AG04450 (cell line): ENCODE measurements around the gene MARCHF3. TPM values are rescaled to one million over a fixed set of nuclear protein-coding genes. Genes with fewer than 3 reads are reported as not detected.
"Not testable (repeated sequence)": the region's sequence is repeated elsewhere in the genome, so short reads cannot be mapped to it uniquely, and the experiment has no call there.

ENCODE experiments used
- CTCF ChIA-PET: fragments of 300-600, 350-600 bp; formaldehyde crosslinking; extraction: SDS; loops from one replicate; lab custom pipeline; 2022; ENCODE audit warnings: antibody characterized with exemption, inconsistent platforms; lab: Charles Lee
- POLR2A ChIA-PET: fragments of 350-600 bp; formaldehyde crosslinking; extraction: SDS; loops from one replicate; lab custom pipeline; 2021; ENCODE audit warnings: antibody characterized with exemption, inconsistent platforms; lab: Yijun Ruan, JAX
- DNase-seq: peaks from one replicate; pipeline ENCODE4 v3.0.0-alpha.2; 2011; ENCODE audit warnings: low read depth, low spot score
- H3K27ac ChIP-seq: one replicate; pipeline ENCODE4 v1.5.1; 2012; ENCODE audit warnings: low read depth, low read length, control low read depth
- H3K27me3 ChIP-seq: one replicate; pipeline ENCODE4 v1.6.0; 2012; ENCODE audit warnings: low read length; ENCODE audit not compliant: control insufficient read depth, insufficient read depth
- H3K4me3 ChIP-seq: 2 replicates; pipeline ENCODE4 v1.5.1; 2011; ENCODE audit warnings: mild to moderate bottlenecking, low read depth, low read length, control low read depth
- H3K9me3 ChIP-seq: 2 replicates; pipeline ENCODE4 v1.5.1; 2012; ENCODE audit warnings: low read length; ENCODE audit not compliant: control insufficient read depth, insufficient read depth
- CTCF ChIP-seq: IDR thresholded peaks from 2 replicates; pipeline ENCODE4 v1.5.1; 2011; ENCODE audit warnings: low read depth, low read length, control low read depth, inconsistent platforms
- polyA plus RNA-seq: library from polyadenylated mRNA; depleted of rRNA; stranded (reverse); fragments of >200 nt; gene quantifications from 2 replicates; pipeline ENCODE4 v1.2.3, GENCODE V29; 2011

Gene MARCHF3
- polyA plus RNA-seq, 1 experiment = 6.7 TPM

- no peak for DNase-seq
- TF ChIP-seq CTCF = no peak
- Histone ChIP-seq H3K9me3 (no peaks in the 10 kb centered on the region), H3K27ac (no peak overlapping the region), H3K27me3 (no peaks in the 10 kb centered on the region), H3K4me3 (no peak overlapping the region)
- CTCF ChIA-PET = no interaction called here
- POLR2A ChIA-PET = no interaction called here
Observed at GRCh38 chr5:127022846-127023245, 7.5 kb downstream of the MARCHF3 start.

GRCh38 chr5:127019928-127020327, 10.4 kb downstream of the MARCHF3 start:
- CTCF ChIA-PET = interaction anchor here (1.1 kb wide), 1 partner anchor 10 kb away, joined by 3 read pairs; no protein-coding TSS in a partner anchor
- TF ChIP-seq CTCF = no peak
- no peak overlapping the region for H3K4me3 ChIP-seq
- H3K9me3 ChIP-seq = no peaks in the 10 kb centered on the region
- DNase-seq = no peak
- POLR2A ChIA-PET = no interaction called here
- H3K27ac ChIP-seq = no peak overlapping the region
- no peaks in the 10 kb centered on the region for H3K27me3 ChIP-seq

- H3K9me3 ChIP-seq, H3K4me3 ChIP-seq, POLR2A ChIA-PET, DNase-seq, H3K27me3 ChIP-seq, H3K27ac ChIP-seq: not testable (repeated sequence)
- CTCF ChIA-PET = interaction anchor here (1.0 kb wide), 1 partner anchor 12 kb away, joined by 5 read pairs; no protein-coding TSS in a partner anchor
Observed at GRCh38 chr5:127016722-127017121, 13.6 kb downstream of the MARCHF3 start.

GRCh38 chr5:127015716-127016115, 14.6 kb downstream of the MARCHF3 start:
- Histone ChIP-seq H3K9me3 (no peaks in the 10 kb centered on the region), H3K27me3 (no peaks in the 10 kb centered on the region), H3K4me3 (no peak overlapping the region), H3K27ac (no peak overlapping the region)
- DNase-seq = no peak
- no peak for TF ChIP-seq CTCF
- CTCF ChIA-PET = interaction anchor here (1.0 to 1.8 kb wide), 2 partner anchors 9 to 13 kb away, joined by 5 to 7 read pairs; no protein-coding TSS in a partner anchor
- POLR2A ChIA-PET = no interaction called here

- no peaks in the 10 kb centered on the region for H3K27me3 ChIP-seq
- no peak overlapping the region for H3K4me3 ChIP-seq
- ChIA-PET CTCF (interaction anchor here (0.9 to 1.8 kb wide), 2 partner anchors 14 to 339 kb away, joined by 3 to 7 read pairs; no protein-coding TSS in a partner anchor), POLR2A (no interaction called here)
- H3K9me3 ChIP-seq = no peaks in the 10 kb centered on the region
- no peak for DNase-seq
- no peak overlapping the region for H3K27ac ChIP-seq
- no peak for TF ChIP-seq CTCF
Observed at GRCh38 chr5:127014573-127014972, 15.8 kb downstream of the MARCHF3 start.
